ENCODE measurements around the gene WDR91. TPM values are rescaled to one million over a fixed set of nuclear protein-coding genes. Genes with fewer than 3 reads are reported as not detected.

Gene WDR91
- total RNA-seq, 1 experiment from 2014 or later = 7.0 TPM

- intact Hi-C loops (cut with micrococcal nuclease; ENCODE audit: unreplicated experiment) = no loop called here
- no peak for TF ChIP-seq CTCF (conservative IDR thresholded peaks at IDR 0.05; ENCODE audit: low read depth, low read length)
- TF ChIP-seq EZH2 (IDR thresholded peaks at IDR 0.05; ENCODE audit: borderline replicate concordance, low read depth, low read length, poor library complexity, severe bottlenecking) = no peak
- no peak overlapping the region for H3K27ac ChIP-seq (ENCODE audit: low read depth, low read length, poor library complexity, severe bottlenecking)
- H3K4me3 ChIP-seq (ENCODE audit: low read depth, low read length, poor library complexity, severe bottlenecking) = no peak overlapping the region
- POLR2A ChIA-PET (ENCODE audit: low non-redundant PET) = no interaction called here
- no peak for DNase-seq (ENCODE audit: low spot score)
- CTCF ChIA-PET = no interaction called here
- no peaks in the 10 kb centered on the region for H3K4me1 ChIP-seq (ENCODE audit: insufficient read depth, low read length, poor library complexity, severe bottlenecking)
- H3K27me3 ChIP-seq (replicated peaks; ENCODE audit: insufficient read depth, low read depth, low read length, poor library complexity) = no peaks in the 10 kb centered on the region
- H3K9me3 ChIP-seq (ENCODE audit: low read depth, low read length, poor library complexity, severe bottlenecking) = peaks cover 31% of the 10 kb centered on the region
- no peaks in the 10 kb centered on the region for H3K36me3 ChIP-seq (ENCODE audit: insufficient read depth, low read length, poor library complexity, severe bottlenecking)
- BruUV-seq (replicated peaks) = no TSS peak
Measured at GRCh38 chr7:135152442-135152841, 58.9 kb downstream of the WDR91 start.

- Histone ChIP-seq H3K9me3 (ENCODE audit: low read depth, low read length, poor library complexity, severe bottlenecking) (peaks cover 24% of the 10 kb centered on the region), H3K4me3 (ENCODE audit: low read depth, low read length, poor library complexity, severe bottlenecking) (no peak overlapping the region), H3K27me3 (replicated peaks; ENCODE audit: insufficient read depth, low read depth, low read length, poor library complexity) (no peaks in the 10 kb centered on the region), H3K4me1 (ENCODE audit: insufficient read depth, low read length, poor library complexity, severe bottlenecking) (no peaks in the 10 kb centered on the region), H3K36me3 (ENCODE audit: insufficient read depth, low read length, poor library complexity, severe bottlenecking) (no peaks in the 10 kb centered on the region), H3K27ac (ENCODE audit: low read depth, low read length, poor library complexity, severe bottlenecking) (no peak overlapping the region)
- intact Hi-C loops (cut with micrococcal nuclease; ENCODE audit: unreplicated experiment) = no loop called here
- DNase-seq (ENCODE audit: low spot score) = no peak
- TF ChIP-seq EZH2 (IDR thresholded peaks at IDR 0.05; ENCODE audit: borderline replicate concordance, low read depth, low read length, poor library complexity, severe bottlenecking) = no peak
- no peak for TF ChIP-seq CTCF (conservative IDR thresholded peaks at IDR 0.05; ENCODE audit: low read depth, low read length)
- POLR2A ChIA-PET (ENCODE audit: low non-redundant PET) = no interaction called here
- BruUV-seq (replicated peaks) = no TSS peak
- CTCF ChIA-PET = no interaction called here
Measured at GRCh38 chr7:135151533-135151932, 59.8 kb downstream of the WDR91 start.

GRCh38 chr7:135151132-135151531 is 60.2 kb downstream of the WDR91 start:
- CTCF ChIA-PET = no interaction called here
- TF ChIP-seq CTCF (conservative IDR thresholded peaks at IDR 0.05; ENCODE audit: low read depth, low read length) = no peak
- TF ChIP-seq EZH2 (IDR thresholded peaks at IDR 0.05; ENCODE audit: borderline replicate concordance, low read depth, low read length, poor library complexity, severe bottlenecking) = no peak
- intact Hi-C loops (cut with micrococcal nuclease; ENCODE audit: unreplicated experiment) = no loop called here
- H3K27ac ChIP-seq (ENCODE audit: low read depth, low read length, poor library complexity, severe bottlenecking) = no peak overlapping the region
- BruUV-seq (replicated peaks) = no TSS peak
- H3K27me3 ChIP-seq (replicated peaks; ENCODE audit: insufficient read depth, low read depth, low read length, poor library complexity) = no peaks in the 10 kb centered on the region
- DNase-seq (ENCODE audit: low spot score) = no peak
- no peaks in the 10 kb centered on the region for H3K36me3 ChIP-seq (ENCODE audit: insufficient read depth, low read length, poor library complexity, severe bottlenecking)
- no peak overlapping the region for H3K4me3 ChIP-seq (ENCODE audit: low read depth, low read length, poor library complexity, severe bottlenecking)
- peaks cover 20% of the 10 kb centered on the region for H3K9me3 ChIP-seq (ENCODE audit: low read depth, low read length, poor library complexity, severe bottlenecking)
- H3K4me1 ChIP-seq (ENCODE audit: insufficient read depth, low read length, poor library complexity, severe bottlenecking) = no peaks in the 10 kb centered on the region
- POLR2A ChIA-PET (ENCODE audit: low non-redundant PET) = no interaction called here

Measured in A673 (cell line).